Activated naive CD4-positive, alpha-beta T cell treated with Interleukin-2 at 50 U/mL for 16 hours (primary cell): Measurements from ENCODE around the gene UIMC1.
A peak's percentile ranks its signal among the peaks of the same experiment; 100 is the strongest.

Experiments
- DNase-seq: peaks from one replicate; pipeline ENCODE4 v3.0.0-alpha.2; 2020

Gene UIMC1

DNA sequence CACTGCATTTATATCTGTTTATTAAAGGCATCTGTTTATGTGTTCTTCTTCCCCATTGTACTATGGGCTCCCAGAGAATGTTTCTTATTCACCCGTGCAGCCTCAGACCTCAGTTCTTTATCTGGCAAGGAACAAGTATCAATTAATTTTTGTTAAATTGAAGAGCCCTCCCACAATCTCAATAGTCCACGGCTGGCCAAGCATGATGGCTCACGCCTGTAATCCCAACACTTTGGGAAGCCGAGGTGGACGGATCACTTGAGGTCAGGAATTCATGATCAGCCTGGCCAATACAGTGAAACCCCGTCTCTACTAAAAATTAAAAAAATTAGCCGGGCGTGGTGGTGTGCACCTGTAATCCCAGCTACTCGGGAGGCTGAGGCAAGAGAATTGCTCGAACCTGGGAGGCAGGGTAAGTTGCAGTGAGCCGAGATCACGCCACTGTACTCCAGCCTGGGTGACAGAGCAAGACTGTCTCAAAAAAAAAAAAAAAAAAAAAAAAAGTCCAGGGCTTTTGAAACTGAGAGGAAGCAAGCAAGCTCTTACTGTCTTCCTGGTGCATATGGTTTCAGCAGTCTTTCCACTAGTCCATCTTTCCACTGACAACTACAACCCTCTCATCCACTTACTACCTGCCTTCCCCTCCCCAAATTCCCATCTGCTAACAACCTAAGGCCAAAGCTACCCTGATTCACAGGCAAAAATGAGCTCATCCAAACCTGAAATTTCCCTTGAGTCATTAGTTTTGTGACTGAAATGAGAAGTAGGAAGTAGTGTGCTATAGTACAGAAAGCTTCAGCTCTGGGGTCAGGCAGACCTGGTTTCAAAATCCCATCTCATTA, 105.1 kb downstream of the UIMC1 start:
- peak; percentile 18 for DNase-seq

DNA sequence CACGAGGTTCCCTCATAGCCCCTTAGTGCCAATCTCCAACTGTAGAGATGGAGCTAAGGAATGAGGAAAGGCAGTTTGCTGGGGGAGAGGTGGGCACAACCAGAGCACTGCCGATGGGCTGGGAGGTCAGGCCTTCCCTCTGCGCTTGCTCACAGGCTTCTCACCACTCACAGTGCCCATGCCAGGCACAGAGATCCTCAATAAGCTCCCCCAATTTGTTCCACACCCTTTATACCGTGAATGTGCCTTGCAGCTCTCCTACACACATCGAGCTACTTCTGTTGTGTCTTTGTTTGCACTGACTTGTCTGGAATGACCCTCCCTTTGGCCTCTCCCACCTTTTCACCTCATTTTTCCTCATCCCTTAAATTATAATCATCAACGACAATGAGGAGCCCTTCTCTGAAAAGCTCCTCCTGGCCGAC, 105.8 kb downstream of the UIMC1 start:
- DNase-seq, result no peak

DNA sequence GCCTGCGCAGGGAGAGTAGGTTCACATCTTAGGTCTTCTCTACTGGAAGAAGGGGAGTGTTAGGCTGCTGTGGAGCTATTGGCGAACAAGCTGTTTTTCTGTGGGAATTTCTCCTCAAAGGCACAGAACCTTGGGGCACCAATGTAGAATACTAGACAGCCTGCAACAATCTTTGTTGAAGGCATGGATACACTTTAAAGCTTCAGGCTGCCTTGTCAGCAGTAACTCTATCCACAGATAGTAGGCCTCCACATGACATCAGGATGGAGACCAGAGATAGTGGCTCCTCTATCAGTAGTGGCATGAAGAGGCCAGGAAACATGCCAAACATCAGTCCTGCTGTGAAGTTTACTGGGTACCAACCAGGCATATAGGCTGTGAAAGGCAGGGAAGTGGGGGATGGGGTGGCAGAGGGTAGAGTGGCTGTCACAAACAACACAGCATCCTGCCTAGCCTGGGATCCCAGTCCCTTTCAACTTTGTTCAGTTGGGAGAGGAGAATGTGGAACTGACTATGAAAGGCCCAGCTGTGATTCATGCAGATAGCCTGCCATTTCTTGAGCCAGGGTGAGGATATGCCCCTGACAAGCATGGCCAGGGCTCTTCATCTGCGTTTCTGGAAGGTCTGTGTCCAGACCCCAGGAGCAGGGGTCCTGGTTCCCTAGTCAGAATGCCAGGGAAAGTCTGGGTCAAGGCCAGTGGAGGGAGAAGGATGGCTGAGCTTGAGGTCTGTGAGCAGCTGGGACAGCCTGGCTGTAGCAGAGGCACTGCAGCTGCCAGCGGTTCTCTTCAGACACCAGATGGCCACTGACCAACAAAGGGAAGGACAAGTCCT, 106.4 kb downstream of the UIMC1 start:
- DNase-seq, result no peak

DNA sequence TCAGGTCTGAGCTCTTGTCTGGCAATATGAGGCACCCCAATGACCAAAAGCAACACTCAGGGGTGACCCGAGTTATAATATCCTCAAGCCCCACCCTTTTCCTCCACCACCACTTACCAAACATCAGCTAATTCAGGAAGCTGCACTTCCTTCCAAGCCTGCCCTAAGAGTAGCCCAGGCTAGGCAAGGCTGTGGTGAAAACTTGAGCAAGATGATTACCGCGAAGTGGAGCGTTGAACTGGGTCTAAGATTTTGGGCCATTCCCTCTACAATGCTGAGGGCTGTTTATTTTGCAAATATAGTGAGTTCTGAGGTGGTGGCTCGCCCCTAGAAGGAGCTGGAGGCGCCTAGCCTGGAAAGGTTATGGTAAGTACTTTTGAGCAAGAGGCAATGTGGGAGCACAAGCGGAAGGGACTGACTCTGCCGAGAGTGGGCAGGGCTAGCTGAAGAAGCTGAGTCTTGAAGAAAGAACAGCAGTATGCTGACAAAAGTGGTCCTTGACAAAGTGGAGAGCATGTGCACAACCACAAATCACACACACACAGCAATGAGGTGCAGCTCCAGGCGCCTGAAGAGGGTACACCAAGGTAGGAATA, 107.2 kb downstream of the UIMC1 start, which contains the start of gene HK3:
TSS of gene HK3 (minus strand) at position 51 of the 596 bp plus-strand sequence. CDS start 3,187 bp downstream, outside the sequence.
- DNase-seq, result no peak

DNA sequence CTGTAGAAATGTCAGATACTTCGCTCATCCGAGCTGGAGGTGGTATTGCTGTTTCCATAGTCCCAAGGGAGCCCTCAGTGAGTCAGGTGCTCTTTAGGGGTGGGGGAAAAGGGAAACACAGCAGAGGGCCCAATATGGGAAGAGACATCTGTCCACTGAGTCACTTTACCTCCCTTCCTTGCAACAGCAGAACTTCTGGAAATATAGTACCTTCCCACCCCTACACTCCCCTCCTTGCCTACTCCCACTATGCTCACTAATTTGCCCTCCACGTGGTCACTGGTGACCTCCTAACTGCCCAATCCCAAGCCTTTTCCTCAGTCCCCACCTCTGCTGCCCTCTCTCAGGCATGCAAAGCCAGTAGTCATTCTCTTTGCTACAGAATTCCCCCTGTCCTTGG, 109.3 kb downstream of the UIMC1 start:
- DNase-seq, result no peak

DNA sequence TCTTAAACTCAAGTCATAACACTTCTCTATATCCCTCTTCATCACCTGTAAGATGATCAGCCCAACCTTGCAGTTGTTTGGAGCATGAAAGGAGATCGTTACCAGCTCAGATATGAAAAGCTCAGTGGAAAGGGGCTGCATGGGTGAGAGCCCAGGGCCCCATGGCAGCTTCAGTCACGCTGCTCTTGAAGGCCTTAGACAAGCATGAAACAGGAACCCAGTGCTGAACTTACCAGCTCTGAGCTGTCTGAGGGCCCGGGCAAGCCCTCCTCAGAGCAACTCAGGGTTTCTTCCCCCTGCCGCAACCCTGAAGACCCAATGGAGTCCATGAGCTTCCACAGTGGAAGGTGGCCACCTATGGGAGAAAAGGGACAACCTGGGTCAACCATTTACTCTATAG, 110.7 kb downstream of the UIMC1 start:
- DNase-seq, result no peak

DNA sequence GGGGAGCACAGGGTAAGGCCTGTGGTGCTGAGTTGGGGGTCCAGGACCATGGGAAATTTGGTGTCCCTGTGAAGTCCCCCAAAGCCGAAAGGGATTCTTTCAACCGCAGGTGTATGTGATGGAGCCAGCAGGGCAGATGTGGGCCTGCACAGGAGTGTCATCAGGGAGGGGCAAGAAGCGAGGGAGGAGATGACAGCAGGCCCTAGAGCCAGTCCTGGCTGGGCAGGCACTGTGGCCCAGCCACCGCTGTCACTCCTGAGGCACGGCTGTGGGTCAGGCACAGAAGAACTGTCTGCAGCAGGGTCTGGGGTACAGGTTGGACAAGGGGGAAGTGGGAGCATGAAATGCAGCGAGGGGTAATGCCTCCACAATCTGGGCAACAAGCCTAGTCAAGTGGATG, 112.3 kb downstream of the UIMC1 start:
- no peak for DNase-seq

DNA sequence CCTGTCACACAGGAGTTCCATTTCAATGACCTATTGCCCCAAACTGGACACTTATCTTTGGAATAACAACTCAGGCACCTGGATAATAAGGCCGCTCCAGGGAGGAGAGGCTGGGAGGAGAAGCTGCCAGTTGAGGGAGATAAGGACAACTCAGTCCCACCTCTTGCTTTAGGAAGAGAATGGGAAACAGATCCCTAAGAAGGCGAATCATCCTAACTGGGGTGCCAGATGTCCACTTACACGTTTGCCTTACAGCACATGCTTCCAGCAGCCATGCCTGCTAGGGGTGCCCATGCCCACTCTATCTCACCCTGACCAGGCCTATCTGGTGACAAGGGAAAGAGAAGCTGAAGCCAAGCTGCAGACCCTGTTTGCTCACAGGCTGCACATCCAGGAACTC, 113.9 kb downstream of the UIMC1 start:
- no peak for DNase-seq

DNA sequence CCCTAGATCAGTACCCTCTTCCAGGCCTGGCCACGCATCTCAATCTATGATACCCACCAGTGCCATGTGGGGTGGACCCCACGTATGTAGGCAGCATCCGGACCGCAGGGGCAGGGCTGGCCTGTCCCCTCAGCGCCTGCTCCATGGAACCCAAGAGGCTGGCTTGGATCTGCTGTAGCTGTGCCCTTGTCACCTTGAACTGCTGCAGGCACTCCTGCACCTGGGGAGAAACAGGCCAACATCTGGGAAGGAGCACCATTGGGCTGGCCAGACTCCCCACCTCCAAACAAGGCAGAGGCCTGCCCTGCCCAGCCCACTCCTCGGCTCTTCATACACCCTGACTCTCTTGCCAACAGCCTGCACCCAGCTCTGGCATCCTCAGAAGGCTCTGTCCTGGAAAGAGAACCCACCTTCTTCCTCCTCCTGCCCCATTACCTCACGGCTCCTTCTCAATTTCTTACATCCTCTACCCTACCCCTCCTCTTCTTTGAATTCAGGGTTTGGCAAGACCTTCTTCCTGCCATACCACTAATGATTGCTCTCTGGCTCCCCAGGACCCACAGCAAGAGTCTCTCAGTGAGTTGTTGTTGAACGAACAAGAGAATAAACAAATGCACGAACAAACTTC, 115.1 kb downstream of the UIMC1 start:
- no peak for DNase-seq

DNA sequence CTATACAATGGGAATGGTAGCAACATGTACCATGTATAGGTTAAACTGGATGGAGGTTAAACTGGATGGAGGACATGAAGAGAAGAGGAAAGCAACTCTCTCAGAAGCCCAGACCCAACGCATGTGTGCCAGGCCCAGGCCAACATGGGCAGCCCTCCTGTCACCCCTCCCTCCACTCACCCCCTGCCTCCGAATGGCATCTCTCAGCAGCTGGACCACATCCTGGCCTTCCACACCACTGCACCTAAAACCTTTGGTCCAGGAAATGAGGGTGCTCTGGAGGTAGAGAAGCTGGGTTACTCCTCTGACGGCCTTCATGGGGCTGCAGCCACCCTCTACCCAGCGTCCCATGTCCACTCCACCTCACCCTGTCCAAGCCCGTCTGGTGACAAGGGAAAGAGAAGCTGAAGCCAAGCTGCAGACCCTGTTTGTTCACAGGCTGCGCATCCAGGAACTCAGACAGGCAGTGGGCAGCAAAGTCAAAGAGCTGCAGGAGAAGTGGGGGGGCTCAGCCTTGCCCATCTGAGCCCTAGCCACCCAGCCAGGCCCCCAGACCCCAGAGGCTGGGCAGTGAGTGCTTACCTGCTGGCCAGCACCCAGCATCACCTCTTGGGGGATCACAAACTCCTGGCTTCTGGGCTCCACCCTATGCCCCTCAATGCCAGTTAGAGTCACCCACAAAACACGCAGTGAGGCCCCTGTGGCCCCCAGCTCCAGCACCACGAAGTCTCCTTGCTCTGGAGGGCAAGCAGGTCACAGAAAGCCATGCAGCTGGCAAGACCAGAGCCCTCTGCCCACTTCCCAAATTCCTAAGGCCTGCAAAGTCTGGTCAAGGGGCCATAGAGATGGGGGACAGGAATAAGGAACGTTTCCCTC, 115.9 kb downstream of the UIMC1 start:
- no peak for DNase-seq

DNA sequence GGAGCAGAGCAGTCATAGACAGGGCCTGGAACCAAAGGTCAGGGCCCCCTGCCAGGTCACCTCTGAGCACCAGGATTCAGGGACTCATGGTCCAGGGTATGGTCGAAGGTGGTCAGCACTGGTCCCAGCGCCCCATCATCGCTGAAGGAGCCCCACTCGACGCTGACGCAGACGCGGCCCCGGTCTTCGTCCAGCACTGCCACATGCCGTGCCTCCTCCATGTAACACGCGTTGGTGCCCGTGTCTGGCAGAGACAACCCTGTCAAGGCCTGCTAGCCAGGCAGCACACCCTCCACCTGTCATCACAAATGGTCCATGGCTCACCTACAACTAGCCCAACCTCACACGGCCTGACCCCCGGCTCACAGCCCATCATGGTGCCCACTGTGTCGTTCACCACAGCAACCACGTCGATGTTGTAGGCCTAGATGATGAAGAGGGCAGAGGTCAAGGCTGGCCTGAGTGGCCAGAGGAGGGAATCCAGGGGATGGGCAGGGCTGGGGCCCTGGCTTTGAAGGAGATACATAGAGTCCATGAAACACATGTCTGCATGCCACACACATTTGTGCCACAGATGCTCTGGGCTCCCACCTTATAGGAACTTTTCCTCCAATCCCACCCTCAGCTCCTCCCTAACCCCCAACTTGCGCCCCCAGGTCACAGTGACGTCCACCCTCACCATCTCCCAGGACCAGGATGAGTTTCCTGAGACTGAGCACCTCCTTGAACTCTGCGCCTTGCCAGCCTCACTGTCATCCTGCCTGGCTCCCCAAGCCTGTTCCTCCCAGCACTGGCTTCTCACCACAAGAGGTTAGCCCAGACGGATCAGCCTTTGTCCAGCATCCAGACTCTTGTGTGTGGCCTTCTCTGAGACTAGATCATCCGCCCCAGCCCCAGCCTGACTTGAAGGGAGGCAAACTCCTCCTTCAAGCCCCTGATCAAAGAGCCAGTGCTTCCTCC, 117.0 kb downstream of the UIMC1 start:
- no peak for DNase-seq

DNA sequence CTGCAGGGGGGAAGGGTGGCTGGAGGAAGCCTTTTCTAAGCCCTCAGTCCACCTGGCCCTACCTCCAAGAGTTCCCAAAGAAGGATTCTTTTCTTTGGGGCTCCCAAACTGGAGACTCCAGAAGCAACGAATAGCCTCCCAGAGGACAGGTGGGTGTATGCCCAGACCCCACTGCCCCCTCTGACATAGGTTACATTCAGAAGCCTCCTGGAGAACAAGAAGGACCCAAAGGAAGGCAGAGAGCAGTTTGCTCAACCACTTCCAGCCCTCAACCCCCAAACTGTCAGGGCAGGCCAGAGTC, 117.8 kb downstream of the UIMC1 start:
- no peak for DNase-seq

DNA sequence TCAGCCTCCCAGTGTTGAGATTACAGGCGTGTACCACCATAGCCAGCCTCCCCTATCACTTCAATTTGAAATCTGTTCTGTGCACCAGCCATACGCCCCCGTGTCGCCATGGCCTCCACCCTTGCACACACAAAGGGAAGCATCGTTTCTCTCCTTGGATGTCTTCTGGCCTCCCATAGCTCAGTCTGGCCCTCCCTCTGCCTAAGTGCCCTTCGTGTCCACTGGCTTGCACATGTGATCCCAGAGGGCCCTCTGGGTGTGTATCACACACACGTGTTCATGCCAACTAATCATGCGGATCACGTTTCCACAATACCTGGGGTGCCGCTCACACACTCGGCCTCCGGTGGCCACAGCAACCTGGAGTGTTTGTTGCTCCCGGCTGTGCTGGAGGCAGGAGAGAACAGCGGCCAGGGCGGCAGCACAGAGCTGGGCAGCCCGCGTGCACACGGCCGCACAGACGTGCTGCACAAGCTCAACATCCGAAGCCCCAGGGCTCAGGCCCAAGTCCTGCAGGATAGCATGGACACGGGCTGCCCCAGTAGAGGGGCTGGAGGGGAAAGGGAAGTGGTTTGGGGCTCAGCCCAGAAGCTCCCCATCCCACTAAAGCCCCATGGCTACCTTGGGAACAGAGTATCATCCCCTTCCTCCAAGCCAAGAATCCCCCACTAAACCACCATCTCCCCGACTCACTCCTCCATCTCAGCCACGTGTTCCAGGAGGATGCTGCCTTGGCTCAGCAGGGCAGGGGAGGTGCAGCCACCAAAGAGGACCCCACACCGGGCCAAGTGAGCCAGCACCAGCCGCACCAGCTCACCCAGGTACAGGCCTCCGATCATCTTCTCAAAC, 118.3 kb downstream of the UIMC1 start:
- no peak for DNase-seq

DNA sequence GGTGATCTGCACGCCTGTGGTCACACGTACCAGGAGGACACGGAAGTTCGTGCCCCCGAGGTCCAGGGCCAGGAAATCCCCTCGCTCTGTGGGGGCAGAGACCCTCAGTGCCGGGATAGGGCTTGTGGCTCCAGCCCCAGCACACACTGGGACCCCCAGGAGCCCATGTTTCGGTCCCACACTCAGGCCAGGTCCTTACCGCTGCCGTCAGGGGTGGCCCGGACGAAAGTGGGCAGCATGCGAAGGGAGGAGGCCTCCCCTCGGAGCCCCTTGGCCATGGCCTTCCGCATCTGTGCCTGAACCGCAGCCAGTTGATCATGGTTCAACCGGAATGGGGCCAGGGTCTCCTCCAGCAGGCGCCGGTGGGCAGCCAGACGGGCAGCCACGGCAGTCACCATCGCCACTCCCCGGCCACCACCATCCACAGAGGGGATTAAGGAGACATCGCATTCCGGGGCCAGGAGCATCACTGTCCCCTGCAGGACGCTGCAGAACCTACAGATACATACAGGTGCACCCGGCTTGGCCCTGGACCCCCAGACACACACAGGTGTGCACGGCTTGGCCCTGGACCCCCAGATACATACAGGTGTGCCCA, 119.2 kb downstream of the UIMC1 start:
- DNase-seq, result no peak

DNA sequence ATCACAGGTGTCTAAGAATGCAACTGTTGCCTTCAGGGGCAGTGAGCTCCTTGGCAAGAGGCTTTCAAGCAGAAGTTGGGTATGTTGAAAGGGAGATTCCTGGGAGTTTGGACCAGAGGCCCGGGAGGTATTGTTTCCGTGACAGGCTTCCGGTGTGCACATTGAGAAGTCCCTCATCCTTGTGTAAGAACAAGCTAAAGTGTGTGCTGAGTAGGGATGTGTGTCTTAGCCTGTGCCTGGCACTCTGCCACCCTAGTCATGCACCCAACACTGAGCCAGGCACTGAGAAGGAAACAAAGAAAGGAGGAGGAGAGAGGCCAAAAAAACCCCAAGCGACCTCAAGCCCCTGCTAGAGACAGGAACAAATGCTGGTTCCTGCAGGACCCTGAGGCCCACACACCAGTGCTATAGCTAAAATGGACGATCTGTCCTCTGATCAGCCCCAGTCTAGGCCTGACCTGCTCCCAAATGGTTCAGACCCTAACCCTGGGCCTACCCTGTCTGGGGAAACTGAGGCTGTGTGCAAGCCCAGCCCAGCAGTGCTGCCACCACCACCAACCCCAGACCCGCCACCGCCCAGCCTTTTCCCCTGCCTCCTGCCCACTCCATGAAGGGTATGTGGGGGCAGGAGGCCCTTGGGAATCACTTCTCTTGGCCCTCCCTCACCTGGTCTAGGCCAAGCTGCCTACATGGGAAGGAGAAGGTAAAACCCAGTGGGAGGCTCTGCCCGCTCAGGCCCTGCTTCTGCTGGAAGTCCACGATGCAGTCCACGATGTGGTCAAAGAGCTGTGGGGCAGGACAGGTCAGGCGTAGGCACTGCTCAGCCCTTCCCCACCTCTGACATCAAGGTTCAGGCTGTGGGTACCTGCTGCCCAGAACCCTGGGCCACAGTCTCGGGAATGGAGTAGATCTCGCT, 120.0 kb downstream of the UIMC1 start:
- no peak for DNase-seq

DNA sequence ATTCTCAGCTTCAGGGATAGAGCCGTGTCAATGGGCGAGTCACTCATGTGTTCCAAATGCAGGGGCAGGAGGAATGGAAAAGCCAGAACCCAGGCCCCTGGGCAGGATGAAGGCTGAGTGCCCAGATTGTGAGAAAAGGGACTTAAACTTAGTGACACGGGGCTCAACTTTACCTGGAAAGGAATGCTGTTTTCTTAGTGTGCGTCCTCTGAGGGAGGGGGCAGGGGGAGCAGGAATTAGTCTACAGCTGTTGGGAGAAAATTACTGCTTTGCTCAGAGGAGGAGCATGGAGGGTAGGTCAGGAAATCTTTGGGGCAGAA, 122.0 kb downstream of the UIMC1 start:
- no peak for DNase-seq

DNA sequence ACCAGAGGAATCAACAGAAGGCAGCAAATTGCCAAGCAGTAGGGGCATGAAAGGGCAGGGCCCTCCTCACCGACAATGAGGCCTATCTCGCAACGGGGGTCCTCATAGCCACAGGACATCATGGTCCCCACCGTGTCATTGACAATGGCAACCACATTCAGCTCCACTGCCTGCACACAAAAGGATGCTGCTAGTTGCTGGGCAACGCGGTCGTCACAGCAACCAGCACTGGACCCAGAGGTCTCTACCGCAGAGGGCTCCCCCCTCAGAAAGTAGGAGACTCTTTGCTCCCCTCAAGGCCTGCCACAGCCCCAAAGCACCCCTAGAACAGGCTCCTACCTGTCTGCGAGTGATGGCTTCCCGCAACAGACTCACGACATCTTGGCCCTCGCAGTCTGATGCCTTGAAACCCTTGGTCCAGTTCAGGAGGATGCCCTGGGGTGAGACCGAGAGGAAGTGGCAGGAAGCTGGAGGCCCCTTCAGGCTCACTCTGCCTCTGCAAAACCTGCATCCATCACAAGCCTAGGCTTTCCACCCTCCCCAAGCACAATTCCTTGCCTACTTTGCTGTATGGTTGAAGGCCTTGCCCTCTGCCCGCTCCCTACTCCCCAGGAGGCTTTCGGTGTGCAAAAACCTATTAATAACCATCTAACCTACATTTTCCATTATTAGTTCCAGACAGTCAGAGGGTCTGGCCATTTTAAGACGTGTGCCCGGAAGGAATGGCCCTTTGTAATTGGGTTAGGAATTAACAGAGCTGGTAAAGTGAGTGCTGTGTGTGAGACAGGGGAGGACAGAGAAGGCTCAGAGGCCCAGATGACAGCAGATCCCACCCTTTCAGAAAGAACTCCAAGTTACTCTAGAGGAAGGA, 122.6 kb downstream of the UIMC1 start:
- DNase-seq, result no peak

DNA sequence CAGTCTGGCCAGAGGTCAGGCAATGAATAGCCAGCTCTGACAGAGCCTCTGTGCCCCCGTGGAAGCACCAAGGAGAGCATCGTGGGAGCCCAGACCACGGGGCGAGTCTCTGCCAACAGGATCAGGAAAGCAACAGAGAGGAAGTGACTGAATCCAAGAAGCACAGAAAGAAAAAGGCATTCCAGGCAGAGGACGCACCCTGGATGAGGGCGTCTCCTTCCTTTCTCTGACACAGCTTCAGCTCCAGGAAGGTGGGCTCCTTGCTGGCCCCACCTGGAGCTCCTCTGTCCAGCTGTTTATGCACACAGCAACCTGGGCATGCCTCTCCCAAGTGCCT, 124.0 kb downstream of the UIMC1 start:
- DNase-seq, result no peak
